A673 (cell line): ENCODE data around the gene MFSD11. TPM values are rescaled to one million over a fixed set of nuclear protein-coding genes. Genes with fewer than 3 reads are reported as not detected.

Experiments
- BruUV-seq: library from RNA; stranded (reverse); fragments of 400-500 nt; replicated peaks from 2 replicates; lab custom pipeline; 2021; lab: Mats Ljungman, UMichigan
- CTCF ChIA-PET: fragments of 300-600 bp; sonication (Branson Sonifier 250); formaldehyde crosslinking; loops from one replicate; lab custom pipeline; 2022; ENCODE audit warnings: antibody characterized with exemption; lab: Charles Lee
- POLR2A ChIA-PET: fragments of 300-600 bp; sonication (Branson Sonifier 250); formaldehyde crosslinking; loops from one replicate; lab custom pipeline; 2022; ENCODE audit warnings: antibody characterized with exemption; ENCODE audit not compliant: low non-redundant PET; lab: Charles Lee
- DNase-seq: peaks from one replicate; pipeline ENCODE4 v3.0.0-alpha.2; 2015; ENCODE audit warnings: low spot score
- H3K27ac ChIP-seq: fragments of 200-600 bp; sonication (generic); 2 replicates; pipeline ENCODE4 v1.5.1; 2016; ENCODE audit warnings: mixed run types, low read depth, mild to moderate bottlenecking, mixed read lengths, antibody characterized with exemption, low read length; ENCODE audit not compliant: poor library complexity, severe bottlenecking
- H3K27me3 ChIP-seq: fragments of 200-600 bp; sonication (generic); replicated peaks from 2 replicates; pipeline ENCODE4 v1.6.1; 2017; ENCODE audit warnings: mixed run types, low read depth, mild to moderate bottlenecking, mixed read lengths, antibody characterized with exemption, low read length; ENCODE audit not compliant: insufficient read depth, poor library complexity
- H3K36me3 ChIP-seq: fragments of 200-600 bp; sonication (generic); 2 replicates; pipeline ENCODE4 v1.6.1; 2016; ENCODE audit warnings: mixed run types, mild to moderate bottlenecking, mixed read lengths, antibody characterized with exemption, low read length; ENCODE audit not compliant: insufficient read depth, poor library complexity, severe bottlenecking
- H3K4me1 ChIP-seq: fragments of 200-600 bp; sonication (generic); 2 replicates; pipeline ENCODE4 v1.6.1; 2017; ENCODE audit warnings: mixed run types, mild to moderate bottlenecking, mixed read lengths, antibody characterized with exemption, low read length; ENCODE audit not compliant: insufficient read depth, poor library complexity, severe bottlenecking
- H3K4me3 ChIP-seq: fragments of 200-600 bp; sonication (generic); 2 replicates; pipeline ENCODE4 v1.5.1; 2016; ENCODE audit warnings: low read depth, mixed run types, mild to moderate bottlenecking, mixed read lengths, low read length; ENCODE audit not compliant: poor library complexity, severe bottlenecking
- H3K9me3 ChIP-seq: fragments of 200-600 bp; sonication (generic); 2 replicates; pipeline ENCODE4 v1.6.1; 2016; ENCODE audit warnings: mixed run types, low read depth, mild to moderate bottlenecking, mixed read lengths, antibody characterized with exemption, low read length; ENCODE audit not compliant: poor library complexity, severe bottlenecking
- CTCF ChIP-seq: fragments of 300-800, 200-600 bp; sonication (generic); conservative IDR thresholded peaks from 2 replicates; pipeline ENCODE4 v1.5.1; 2017; ENCODE audit warnings: low read depth, mild to moderate bottlenecking, antibody characterized with exemption, low read length, moderate library complexity, mixed read lengths
- EZH2 ChIP-seq: fragments of 200-600 bp; sonication (generic); IDR thresholded peaks from 2 replicates; pipeline ENCODE4 v1.6.1; 2017; ENCODE audit warnings: borderline replicate concordance, low read depth, mild to moderate bottlenecking, mixed read lengths, antibody characterized with exemption, low read length; ENCODE audit not compliant: poor library complexity, severe bottlenecking
- intact Hi-C: fragments of 100-400 bp; cut with micrococcal nuclease; formaldehyde crosslinking; loops from one replicate; pipeline ENCODE4 v1.10.0; 2022; ENCODE audit not compliant: unreplicated experiment
- total RNA-seq: library from RNA; stranded (reverse); gene quantifications from 2 replicates; pipeline ENCODE4 v1.2.3, GENCODE V29; 2021

Gene MFSD11
- total RNA-seq, 1 experiment from 2014 or later: 38.8 TPM

GRCh38 chr17:76714336-76714735, 23.6 kb upstream of the MFSD11 start:
- Histone ChIP-seq H3K36me3 (peaks cover 24% of the 10 kb centered on the region), H3K27me3 (no peaks in the 10 kb centered on the region), H3K4me3 (no peak overlapping the region), H3K27ac (no peak overlapping the region), H3K9me3 (no peaks in the 10 kb centered on the region), H3K4me1 (peaks cover 44% of the 10 kb centered on the region)
- BruUV-seq: no TSS peak
- TF ChIP-seq EZH2 (no peak), CTCF (no peak)
- POLR2A ChIA-PET: no interaction called here
- DNase-seq: no peak
- CTCF ChIA-PET: no interaction called here
- intact Hi-C loops: loop anchor here (10.0 kb wide), 1 partner anchor 150 kb away; a partner anchor contains a TSS

- peak; percentile 75 for DNase-seq
- ChIA-PET CTCF (no interaction called here), POLR2A (no interaction called here)
- Histone ChIP-seq H3K9me3 (no peaks in the 10 kb centered on the region), H3K36me3 (peaks cover 30% of the 10 kb centered on the region), H3K4me1 (peaks cover 38% of the 10 kb centered on the region), H3K27me3 (no peaks in the 10 kb centered on the region), H3K4me3 (no peak overlapping the region), H3K27ac (peak overlapping the region; percentile 94)
- TF ChIP-seq CTCF (peak; percentile 92), EZH2 (no peak)
- intact Hi-C loops: loop anchor here (10.0 kb wide), 1 partner anchor 150 kb away; a partner anchor contains a TSS
- BruUV-seq: no TSS peak
Observed at GRCh38 chr17:76714822-76715495, 23.0 kb upstream of the MFSD11 start.

GRCh38 chr17:76715496-76715830, 22.5 kb upstream of the MFSD11 start:
- intact Hi-C loops: loop anchor here (10.0 kb wide), 1 partner anchor 151 kb away; a partner anchor contains a TSS
- ChIA-PET CTCF (no interaction called here), POLR2A (no interaction called here)
- peaks cover 36% of the 10 kb centered on the region for H3K4me1 ChIP-seq
- no peak for TF ChIP-seq CTCF
- TF ChIP-seq EZH2: no peak
- no peak overlapping the region for H3K4me3 ChIP-seq
- no TSS peak for BruUV-seq
- H3K9me3 ChIP-seq: no peaks in the 10 kb centered on the region
- H3K27me3 ChIP-seq: no peaks in the 10 kb centered on the region
- DNase-seq: no peak
- peak overlapping the region; percentile 94 for H3K27ac ChIP-seq
- H3K36me3 ChIP-seq: peaks cover 35% of the 10 kb centered on the region
